Smooth muscle cell (in vitro differentiated cells): ENCODE data around the gene TWF2. TPM values are rescaled to one million over a fixed set of nuclear protein-coding genes. Genes with fewer than 3 reads are reported as not detected.

Source experiments
- DNase-seq: peaks from one replicate; lab custom pipeline; 2025; ENCODE audit not compliant: unreplicated experiment; lab: John Stamatoyannopoulos, UW
- H2AFZ ChIP-seq: fragments of 200-600 bp; sonication (generic); 2 replicates; pipeline ENCODE4 v1.6.0; 2016; ENCODE audit warnings: antibody characterized with exemption, low read depth, mild to moderate bottlenecking
- H3F3A ChIP-seq: fragments of 200-600 bp; sonication (generic); 2 replicates; pipeline ENCODE4 v1.6.0; 2017; ENCODE audit warnings: antibody characterized with exemption, low read depth
- H3K27ac ChIP-seq: fragments of 200-600 bp; sonication (generic); 2 replicates; pipeline ENCODE4 v1.5.1; 2016; ENCODE audit warnings: low read depth, mild to moderate bottlenecking
- H3K27me3 ChIP-seq: fragments of 200-600 bp; sonication (generic); 2 replicates; pipeline ENCODE4 v1.6.1; 2016; ENCODE audit warnings: low read depth, mild to moderate bottlenecking
- H3K36me3 ChIP-seq: fragments of 200-600 bp; sonication (generic); 2 replicates; pipeline ENCODE4 v1.5.1; 2016; ENCODE audit warnings: low read depth
- H3K4me1 ChIP-seq: fragments of 200-600 bp; sonication (generic); 2 replicates; pipeline ENCODE4 v1.5.1; 2016; ENCODE audit warnings: low read depth
- H3K4me2 ChIP-seq: fragments of 200-600 bp; sonication (generic); 2 replicates; pipeline ENCODE4 v1.6.0; 2016; ENCODE audit warnings: mild to moderate bottlenecking
- H3K4me3 ChIP-seq: fragments of 200-600 bp; sonication (generic); 2 replicates; pipeline ENCODE4 v1.5.1; 2016; ENCODE audit warnings: mild to moderate bottlenecking
- H3K79me2 ChIP-seq: fragments of 200-600 bp; sonication (generic); 2 replicates; pipeline ENCODE4 v1.6.0; 2016; ENCODE audit warnings: low read depth, mild to moderate bottlenecking
- H3K9ac ChIP-seq: fragments of 200-600 bp; sonication (generic); 2 replicates; pipeline ENCODE4 v1.6.0; 2016; ENCODE audit warnings: low read depth
- H3K9me3 ChIP-seq: fragments of 200-600 bp; sonication (generic); replicated peaks from 2 replicates; pipeline ENCODE4 v1.5.1; 2016; ENCODE audit warnings: low read depth
- H4K20me1 ChIP-seq: fragments of 200-600 bp; sonication (generic); 2 replicates; pipeline ENCODE4 v1.6.0; 2016; ENCODE audit warnings: low read depth
- WGBS: methylation state at CpG from one replicate; pipeline ENCODE4 v1.1.7; 2016; ENCODE audit warnings: low lambda C conversion rate; 5-methylcytosine and 5-hydroxymethylcytosine counted together
- polyA plus RNA-seq: library from polyadenylated mRNA; unstranded; fragments of >200 nt; fragmentation: Nextera tagmentation; extraction: Ambion mirVana; gene quantifications from 2 replicates; pipeline ENCODE4 v1.2.1, GENCODE V29; 2016
- total RNA-seq: library from RNA; depleted of rRNA; stranded (reverse); fragments of >200 nt; gene quantifications from 2 replicates; pipeline ENCODE4 v1.2.3, GENCODE V29; 2014
- TF ChIP-seq, protein P1 (sequence below): fragments of 200-600 bp; sonication (generic); IDR thresholded peaks from 2 replicates; pipeline ENCODE4 v1.5.1; 2017; ENCODE audit warnings: borderline replicate concordance, mild to moderate bottlenecking, antibody characterized with exemption; ENCODE audit not compliant: insufficient read depth, poor library complexity, severe bottlenecking

The TWF2 gene
- total and polyA plus RNA-seq, 2 experiments from 2014 or later: 80.9 to 96.8 TPM

DNA sequence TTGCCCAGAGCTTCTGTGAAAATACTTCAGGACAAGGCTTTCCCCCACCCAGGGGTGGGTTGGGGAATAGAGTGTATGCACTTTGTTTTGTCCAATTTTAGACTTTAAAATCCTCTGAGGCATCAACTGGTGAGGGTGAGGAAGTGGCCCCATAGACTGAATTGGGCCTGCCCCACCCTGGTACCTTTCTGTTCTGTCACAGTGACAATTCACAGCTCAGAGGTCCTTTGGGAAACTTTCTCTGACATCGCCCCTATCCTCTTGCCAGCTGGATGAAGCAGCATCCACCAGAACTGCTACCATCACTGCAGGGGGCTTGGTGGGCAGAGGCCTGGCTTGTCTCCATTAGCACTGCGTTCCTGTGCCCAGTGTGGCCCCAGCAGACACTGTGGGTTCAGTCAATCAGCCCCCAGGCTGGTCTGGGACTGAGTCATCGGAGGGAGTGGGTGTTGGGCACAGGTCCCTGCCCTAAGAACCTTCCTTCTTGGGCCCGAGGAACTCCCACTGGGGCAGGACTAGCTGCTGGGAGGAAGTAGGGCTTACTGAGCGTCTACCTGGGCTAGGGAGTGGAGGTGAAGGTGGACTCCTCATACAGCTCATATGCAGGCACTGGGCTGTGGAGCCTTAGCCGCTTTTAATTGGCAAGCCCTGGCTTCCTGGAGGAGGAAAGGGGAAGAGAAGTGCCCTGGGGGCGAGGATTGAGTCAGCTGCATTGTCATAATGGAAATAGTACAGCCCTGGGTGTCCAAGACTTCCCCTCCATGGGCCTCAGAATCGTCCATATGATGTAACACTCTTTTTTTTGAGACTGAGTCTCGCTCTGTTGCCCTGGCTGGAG is 5.1 kb upstream of the TWF2 start:
- 53% methylated on average over 9 of the region's 9 CpGs for WGBS
- H3K79me2 ChIP-seq: peaks cover under 1% of the 10 kb centered on the region
- TF ChIP-seq, protein P1, sequence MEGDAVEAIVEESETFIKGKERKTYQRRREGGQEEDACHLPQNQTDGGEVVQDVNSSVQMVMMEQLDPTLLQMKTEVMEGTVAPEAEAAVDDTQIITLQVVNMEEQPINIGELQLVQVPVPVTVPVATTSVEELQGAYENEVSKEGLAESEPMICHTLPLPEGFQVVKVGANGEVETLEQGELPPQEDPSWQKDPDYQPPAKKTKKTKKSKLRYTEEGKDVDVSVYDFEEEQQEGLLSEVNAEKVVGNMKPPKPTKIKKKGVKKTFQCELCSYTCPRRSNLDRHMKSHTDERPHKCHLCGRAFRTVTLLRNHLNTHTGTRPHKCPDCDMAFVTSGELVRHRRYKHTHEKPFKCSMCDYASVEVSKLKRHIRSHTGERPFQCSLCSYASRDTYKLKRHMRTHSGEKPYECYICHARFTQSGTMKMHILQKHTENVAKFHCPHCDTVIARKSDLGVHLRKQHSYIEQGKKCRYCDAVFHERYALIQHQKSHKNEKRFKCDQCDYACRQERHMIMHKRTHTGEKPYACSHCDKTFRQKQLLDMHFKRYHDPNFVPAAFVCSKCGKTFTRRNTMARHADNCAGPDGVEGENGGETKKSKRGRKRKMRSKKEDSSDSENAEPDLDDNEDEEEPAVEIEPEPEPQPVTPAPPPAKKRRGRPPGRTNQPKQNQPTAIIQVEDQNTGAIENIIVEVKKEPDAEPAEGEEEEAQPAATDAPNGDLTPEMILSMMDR: no peak
- H3K36me3 ChIP-seq: no peaks in the 10 kb centered on the region
- no peak for DNase-seq
- H2AFZ ChIP-seq: no peak overlapping the region
- no peak overlapping the region for H3K4me2 ChIP-seq
- H3K4me1 ChIP-seq: peaks cover 4% of the 10 kb centered on the region
- no peaks in the 10 kb centered on the region for H4K20me1 ChIP-seq
- H3K4me3 ChIP-seq: no peak overlapping the region
- no peaks in the 10 kb centered on the region for H3K9me3 ChIP-seq
- no peaks in the 10 kb centered on the region for H3K27me3 ChIP-seq
- no peak overlapping the region for H3K9ac ChIP-seq
- peaks cover 9% of the 10 kb centered on the region for H3F3A ChIP-seq
- no peak overlapping the region for H3K27ac ChIP-seq

DNA sequence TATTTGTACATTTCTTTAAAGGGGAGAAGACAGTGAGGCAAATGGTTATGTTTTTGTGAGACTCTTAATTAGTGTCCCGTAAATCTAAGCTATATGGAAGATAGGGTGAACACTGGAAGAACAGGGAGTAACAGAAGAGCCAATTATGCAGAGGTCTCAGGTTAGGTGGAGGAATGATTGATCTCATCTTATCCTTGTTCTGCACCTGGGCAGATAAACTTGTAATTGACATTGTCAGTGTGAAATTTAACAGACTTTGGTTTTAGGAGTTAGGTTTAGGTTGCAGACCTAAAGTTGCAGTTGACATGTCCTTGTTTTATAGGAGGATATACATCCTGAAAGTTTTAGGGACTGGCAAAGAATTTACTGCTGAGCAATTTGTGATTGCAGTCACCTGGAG is 3.1 kb upstream of the TWF2 start:
- no peak overlapping the region for H3K27ac ChIP-seq
- H3K79me2 ChIP-seq: peaks cover 16% of the 10 kb centered on the region
- no peaks in the 10 kb centered on the region for H3K9me3 ChIP-seq
- no peak overlapping the region for H3K4me2 ChIP-seq
- no peaks in the 10 kb centered on the region for H3K27me3 ChIP-seq
- TF ChIP-seq, protein P1: no peak
- no peak overlapping the region for H3K9ac ChIP-seq
- H4K20me1 ChIP-seq: peaks cover 3% of the 10 kb centered on the region
- peaks cover 9% of the 10 kb centered on the region for H3F3A ChIP-seq
- no peak for DNase-seq
- peaks cover 16% of the 10 kb centered on the region for H3K4me1 ChIP-seq
- WGBS: 68% methylated on average over 1 of the region's 1 CpG
- H3K36me3 ChIP-seq: no peaks in the 10 kb centered on the region
- no peak overlapping the region for H2AFZ ChIP-seq
- no peak overlapping the region for H3K4me3 ChIP-seq

DNA sequence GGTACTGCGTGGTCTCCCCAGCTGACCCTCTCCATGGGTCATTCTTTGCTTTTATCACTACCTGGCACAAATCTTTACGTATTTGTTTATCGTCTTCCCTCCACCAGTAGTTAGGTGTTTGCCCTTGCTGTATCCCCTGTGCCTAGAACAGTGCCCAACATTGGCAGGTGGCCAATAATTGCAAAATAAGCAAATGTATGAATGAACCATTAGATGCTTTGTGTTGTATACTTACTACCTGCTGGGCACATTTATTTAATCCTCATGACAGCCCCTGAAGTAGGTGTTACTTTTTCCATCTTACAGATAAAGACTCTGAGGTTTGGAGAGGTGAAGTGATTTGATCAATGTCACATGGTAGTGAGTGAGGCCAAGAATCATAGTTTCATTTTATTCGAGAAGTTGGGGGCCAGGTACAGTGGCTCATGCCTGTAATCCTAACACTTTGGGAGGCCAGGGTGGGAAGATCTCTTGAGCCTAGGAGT is 2.0 kb upstream of the TWF2 start:
- Histone ChIP-seq H3K79me2 (peaks cover 27% of the 10 kb centered on the region), H3K36me3 (no peaks in the 10 kb centered on the region), H3K9me3 (no peaks in the 10 kb centered on the region), H3K27me3 (no peaks in the 10 kb centered on the region), H3K9ac (no peak overlapping the region), H3F3A (peaks cover 9% of the 10 kb centered on the region), H2AFZ (no peak overlapping the region), H3K4me2 (no peak overlapping the region), H3K4me1 (peaks cover 13% of the 10 kb centered on the region), H3K27ac (peak overlapping the region; percentile 72), H4K20me1 (peaks cover 10% of the 10 kb centered on the region), H3K4me3 (no peak overlapping the region)
- WGBS: 91% methylated on average over 4 of the region's 4 CpGs
- TF ChIP-seq, protein P1: no peak
- DNase-seq: no peak
